HG03575 (cell line): ENCODE data around the gene ADGRG2.

ENCODE experiments used
- ATAC-seq: cut with Tn5 transposase; IDR thresholded peaks from one replicate; pipeline ENCODE4 v1.9.1; 2021; ENCODE audit not compliant: unreplicated experiment, insufficient number of reproducible peaks, low FRiP score; ENCODE audit errors: extremely low read depth

The ADGRG2 gene, protein sequence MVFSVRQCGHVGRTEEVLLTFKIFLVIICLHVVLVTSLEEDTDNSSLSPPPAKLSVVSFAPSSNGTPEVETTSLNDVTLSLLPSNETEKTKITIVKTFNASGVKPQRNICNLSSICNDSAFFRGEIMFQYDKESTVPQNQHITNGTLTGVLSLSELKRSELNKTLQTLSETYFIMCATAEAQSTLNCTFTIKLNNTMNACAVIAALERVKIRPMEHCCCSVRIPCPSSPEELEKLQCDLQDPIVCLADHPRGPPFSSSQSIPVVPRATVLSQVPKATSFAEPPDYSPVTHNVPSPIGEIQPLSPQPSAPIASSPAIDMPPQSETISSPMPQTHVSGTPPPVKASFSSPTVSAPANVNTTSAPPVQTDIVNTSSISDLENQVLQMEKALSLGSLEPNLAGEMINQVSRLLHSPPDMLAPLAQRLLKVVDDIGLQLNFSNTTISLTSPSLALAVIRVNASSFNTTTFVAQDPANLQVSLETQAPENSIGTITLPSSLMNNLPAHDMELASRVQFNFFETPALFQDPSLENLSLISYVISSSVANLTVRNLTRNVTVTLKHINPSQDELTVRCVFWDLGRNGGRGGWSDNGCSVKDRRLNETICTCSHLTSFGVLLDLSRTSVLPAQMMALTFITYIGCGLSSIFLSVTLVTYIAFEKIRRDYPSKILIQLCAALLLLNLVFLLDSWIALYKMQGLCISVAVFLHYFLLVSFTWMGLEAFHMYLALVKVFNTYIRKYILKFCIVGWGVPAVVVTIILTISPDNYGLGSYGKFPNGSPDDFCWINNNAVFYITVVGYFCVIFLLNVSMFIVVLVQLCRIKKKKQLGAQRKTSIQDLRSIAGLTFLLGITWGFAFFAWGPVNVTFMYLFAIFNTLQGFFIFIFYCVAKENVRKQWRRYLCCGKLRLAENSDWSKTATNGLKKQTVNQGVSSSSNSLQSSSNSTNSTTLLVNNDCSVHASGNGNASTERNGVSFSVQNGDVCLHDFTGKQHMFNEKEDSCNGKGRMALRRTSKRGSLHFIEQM

GRCh38 chrX:19121898-19122640, at the start of gene ADGRG2:
Gene ADGRG2, minus strand, starts transcription at chrX:19122468. Its CDS starts 53,634 bp downstream, at chrX:19068834.
- no peak for ATAC-seq

DNA sequence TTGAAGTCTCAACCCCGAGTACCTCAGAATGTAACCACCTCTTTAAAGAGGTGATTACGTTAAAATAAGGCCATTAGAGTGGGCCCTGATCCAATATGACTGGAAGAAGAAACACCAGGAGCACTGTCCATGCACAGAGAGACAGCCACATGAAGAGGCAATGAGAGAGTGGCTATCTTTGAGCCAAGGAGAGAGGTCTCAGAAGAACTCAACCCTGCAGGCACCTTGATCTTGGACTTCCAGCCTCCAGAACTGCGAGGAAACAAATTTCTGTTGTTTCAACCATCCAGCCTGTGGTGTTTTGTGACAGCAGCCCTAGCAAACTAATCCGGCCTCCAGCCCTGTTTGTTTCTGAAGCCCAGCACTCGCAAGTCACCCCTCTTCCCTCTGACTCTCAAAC, 46.3 kb upstream of the ADGRG2 start:
- ATAC-seq, result no peak

- ATAC-seq, result no peak
These were observed 40.6 kb upstream of the ADGRG2 start for GRCh38 chrX:19162851-19163250.

DNA sequence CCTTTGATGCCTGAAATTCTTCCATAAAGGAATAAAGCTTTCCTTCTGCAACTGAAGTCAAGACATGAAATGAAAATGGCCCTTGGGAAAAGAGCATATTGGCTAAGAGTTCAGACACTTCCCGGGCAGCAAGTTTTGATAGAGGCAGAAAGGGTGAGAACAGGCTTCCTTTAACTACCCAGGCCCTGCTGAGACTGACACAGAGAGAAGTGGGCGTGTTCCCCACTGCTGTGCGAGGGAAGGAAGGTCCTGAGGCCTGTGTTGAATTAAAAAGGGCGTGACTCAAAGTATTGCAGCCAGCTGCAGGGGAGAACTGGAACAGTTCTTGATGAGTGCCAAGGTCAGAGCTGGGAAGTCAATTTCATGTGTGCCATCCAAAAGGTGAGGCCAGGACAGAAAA, 33.9 kb upstream of the ADGRG2 start:
- no peak for ATAC-seq

DNA sequence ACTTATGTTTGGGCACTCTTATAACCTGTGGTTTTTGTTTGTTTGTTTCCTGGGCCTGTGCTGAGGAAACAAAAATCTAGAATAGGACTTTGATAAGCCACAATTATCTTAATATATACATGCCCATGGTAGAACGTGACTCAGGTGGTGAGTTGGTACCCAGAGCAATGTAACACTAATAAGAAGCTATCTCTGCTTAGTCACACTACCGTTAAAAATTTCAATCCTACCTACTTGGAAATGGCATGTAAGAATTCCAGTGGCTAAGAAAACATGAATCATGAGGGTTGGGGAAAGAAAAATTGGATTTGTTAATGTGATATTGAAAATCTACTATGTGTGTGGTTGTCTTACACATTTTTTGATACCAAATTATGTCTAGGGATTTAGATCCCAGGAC, 30.5 kb upstream of the ADGRG2 start:
- ATAC-seq, result no peak

DNA sequence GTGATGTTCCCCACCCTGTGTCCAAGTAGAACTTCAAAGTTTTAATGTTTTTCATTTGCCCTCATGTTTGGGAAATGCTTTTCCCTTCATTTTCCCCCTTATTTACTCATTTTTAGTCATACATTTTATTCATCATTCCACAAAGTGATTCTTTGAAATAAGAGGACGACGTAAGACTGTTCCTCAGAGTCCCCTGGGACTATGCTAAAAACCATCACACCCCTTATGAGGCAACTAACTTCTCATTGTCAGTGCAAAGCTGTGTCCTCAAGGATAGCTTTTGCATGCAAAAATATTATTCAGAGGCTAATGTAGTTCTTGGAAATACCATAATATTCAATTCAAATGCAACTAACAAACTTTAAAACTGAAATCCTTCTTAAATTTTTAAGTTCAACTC, 14.8 kb upstream of the ADGRG2 start:
- ATAC-seq, result no peak

GRCh38 chrX:19133784-19134183, 11.5 kb upstream of the ADGRG2 start:
- ATAC-seq, result no peak

- ATAC-seq, result no peak
These were observed 11.0 kb upstream of the ADGRG2 start for GRCh38 chrX:19133231-19133630.

DNA sequence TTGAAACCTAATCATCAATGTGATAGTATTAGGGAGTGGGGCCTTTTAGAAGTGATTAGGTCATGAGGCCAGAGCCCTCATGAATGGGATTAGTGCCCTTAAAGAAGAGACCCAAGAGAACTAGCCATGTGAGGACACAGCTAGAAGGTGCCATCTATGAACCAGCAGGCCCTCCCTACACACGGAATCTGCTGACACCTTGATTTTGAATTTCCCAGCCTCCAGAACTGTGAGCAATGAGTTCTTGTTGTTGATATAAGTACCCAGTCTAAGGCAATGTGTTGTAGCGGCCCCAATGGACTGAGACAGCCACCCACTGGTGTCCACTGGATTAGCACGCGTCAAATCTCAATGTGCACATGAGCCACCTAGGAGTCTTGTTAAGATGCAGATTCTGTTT, 8.4 kb upstream of the ADGRG2 start:
- ATAC-seq, result no peak

DNA sequence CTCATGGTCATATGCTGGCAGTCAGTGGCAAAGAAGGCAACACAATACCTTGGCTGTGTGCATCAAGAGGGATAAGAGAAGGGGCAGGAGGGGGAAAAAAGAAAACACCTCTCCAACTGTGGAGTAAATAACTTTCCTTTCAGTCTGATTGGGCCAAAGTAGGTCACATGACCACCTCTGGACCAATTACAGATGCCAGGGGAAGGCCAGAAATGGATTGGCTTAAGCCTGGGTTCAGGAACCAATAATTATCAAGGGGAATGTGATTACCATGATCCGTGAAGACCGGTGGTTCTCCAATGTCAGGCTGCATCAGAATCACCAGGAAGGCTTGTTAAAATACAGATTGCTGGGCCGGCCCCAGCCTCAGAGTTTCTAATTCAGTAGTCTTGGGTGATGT, 7.4 kb upstream of the ADGRG2 start:
- no peak for ATAC-seq

DNA sequence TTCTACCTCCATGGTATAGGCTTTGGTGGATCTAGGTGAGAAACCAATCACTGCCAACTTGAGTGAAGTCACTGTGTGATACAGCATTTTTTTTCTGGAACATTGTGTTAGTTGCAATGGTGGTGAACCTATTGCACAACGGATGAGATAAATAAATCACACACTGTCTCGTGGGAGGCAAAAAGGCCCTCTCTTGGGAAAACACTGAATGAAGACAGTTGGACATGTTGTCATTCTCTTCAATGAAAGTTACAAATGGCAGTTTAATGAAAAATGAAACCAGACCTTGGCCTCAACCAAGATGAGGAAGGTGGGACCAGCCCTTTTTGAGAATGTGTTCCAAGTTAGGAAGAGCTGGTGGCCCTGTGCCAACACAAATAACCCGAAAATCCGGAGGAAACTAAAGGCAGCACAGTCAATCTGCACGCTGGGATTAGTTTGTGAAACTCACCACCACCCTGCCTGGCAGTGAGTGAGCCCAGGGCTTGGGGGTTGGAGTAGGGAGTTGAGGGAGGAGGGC, 5.4 kb upstream of the ADGRG2 start:
- ATAC-seq, result no peak

GRCh38 chrX:19122641-19123009, 357 bp upstream of the ADGRG2 start:
- no peak for ATAC-seq

- ATAC-seq, result no peak
These were observed 802 bp downstream of the ADGRG2 start for GRCh38 chrX:19121466-19121865.

DNA sequence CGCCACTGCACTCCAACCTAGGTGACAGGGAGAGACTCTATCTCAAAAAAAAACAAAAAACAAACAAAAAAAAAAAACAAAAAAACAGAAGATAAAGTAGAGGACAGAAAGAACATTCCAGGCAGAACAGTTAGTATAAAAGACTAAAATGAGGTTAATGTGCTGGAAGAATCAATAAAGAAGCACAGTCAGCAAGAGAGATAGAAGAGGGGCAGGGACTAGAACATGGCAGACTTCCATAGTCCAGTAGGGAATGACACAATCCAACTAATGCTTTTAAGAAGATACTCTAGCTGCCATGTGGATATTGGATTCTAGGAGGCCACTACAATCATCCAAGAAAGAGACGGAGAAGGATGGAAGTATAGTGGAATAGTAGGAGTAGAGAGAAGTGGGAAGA, 11.6 kb downstream of the ADGRG2 start:
- ATAC-seq, result no peak

DNA sequence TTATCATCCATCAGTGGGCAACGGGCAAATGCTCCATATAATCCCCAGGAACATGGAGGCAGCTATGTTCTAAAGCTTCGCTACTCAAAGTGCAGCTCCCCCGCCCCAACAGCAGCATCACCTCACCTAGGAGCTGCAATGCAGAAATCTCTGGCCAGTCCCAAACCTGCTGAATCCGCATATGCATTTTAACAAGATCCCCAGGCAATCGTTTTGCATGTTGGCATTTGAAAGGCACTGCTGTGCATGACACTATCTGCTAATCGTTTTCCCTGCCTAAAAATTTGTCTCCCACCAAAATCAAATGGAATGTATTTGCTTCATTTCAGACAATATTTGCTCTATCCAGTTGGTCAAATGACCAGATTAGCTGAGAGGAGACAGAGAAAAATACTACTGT, 15.2 kb downstream of the ADGRG2 start:
- no peak for ATAC-seq

DNA sequence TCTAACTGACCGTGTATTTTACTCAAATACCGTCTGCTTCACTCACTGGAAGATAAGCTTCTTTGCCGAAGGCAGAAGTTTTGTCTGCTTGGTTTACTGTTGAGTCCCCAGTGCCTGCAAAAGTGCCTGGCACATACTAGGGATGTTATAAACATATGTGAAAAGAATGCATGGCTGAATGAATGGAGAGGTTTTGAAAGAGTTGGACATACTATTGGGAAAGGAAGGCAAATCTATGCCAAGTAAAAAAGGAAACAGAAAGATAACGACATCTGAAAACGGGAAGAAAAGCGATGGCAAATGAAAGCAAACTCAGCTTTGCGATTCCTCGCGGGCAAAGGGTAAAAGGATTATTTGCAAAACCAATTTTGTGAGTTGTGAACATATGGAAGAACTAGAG, 21.7 kb downstream of the ADGRG2 start:
- ATAC-seq, result no peak

- no peak for ATAC-seq
These were observed 24.6 kb downstream of the ADGRG2 start for GRCh38 chrX:19097553-19098283.

- ATAC-seq, result no peak
These were observed 25.7 kb downstream of the ADGRG2 start for GRCh38 chrX:19096586-19096985.
